Neural crest cell (in vitro differentiated cells): ENCODE results near the gene CHID1. TPM values are rescaled to one million over a fixed set of nuclear protein-coding genes. Genes with fewer than 3 reads are reported as not detected.

Source experiments
- DNase-seq: peaks from one replicate; pipeline ENCODE4 v3.0.0; 2021; ENCODE audit warnings: low read depth, mixed read lengths, low spot score
- H3K27ac Mint-ChIP-seq: one replicate; pipeline ENCODE4 v1.8.0; 2021; ENCODE audit warnings: mild to moderate bottlenecking, mixed read lengths; ENCODE audit not compliant: unreplicated experiment
- H3K27me3 Mint-ChIP-seq: 2 replicates; pipeline ENCODE4 v1.8.0; 2021; ENCODE audit warnings: low read depth, mild to moderate bottlenecking, mixed read lengths
- H3K36me3 Mint-ChIP-seq: 2 replicates; pipeline ENCODE4 v1.8.0; 2021; ENCODE audit warnings: low read depth, mild to moderate bottlenecking, mixed read lengths
- H3K4me1 Mint-ChIP-seq: 2 replicates; pipeline ENCODE4 v1.8.0; 2021; ENCODE audit warnings: mixed read lengths
- H3K4me3 Mint-ChIP-seq: one replicate; pipeline ENCODE4 v1.8.0; 2021; ENCODE audit warnings: mild to moderate bottlenecking, mixed read lengths
- H3K9me3 Mint-ChIP-seq: 2 replicates; pipeline ENCODE4 v1.8.0; 2021; ENCODE audit warnings: mixed read lengths
- CTCF ChIP-seq: fragments of 200-600 bp; sonication (generic); conservative IDR thresholded peaks from 2 replicates; pipeline ENCODE4 v1.5.0; 2021; ENCODE audit warnings: antibody characterized with exemption, mild to moderate bottlenecking
- long read RNA-seq: library from polyadenylated mRNA; unstranded; transcript quantifications from one replicate; pipeline ENCODE4 v2.0.0, GENCODE V29; 2020
- total RNA-seq: library from RNA; stranded (reverse); gene quantifications from 2 replicates; pipeline ENCODE4 v1.2.1, GENCODE V29; 2021

CHID1 gene
- 81.8 and 82.4 TPM in 2 replicates for total RNA-seq
- long read RNA-seq, transcript CHID1-203 (14 exons, 1,477 nt): minor isoform, 11 of 91 reads
- long read RNA-seq, transcript CHID1-202 (12 exons, 1,289 nt): minor isoform, 7 of 91 reads
- long read RNA-seq, transcript CHID1-201 (13 exons, 3,374 nt): major isoform, 49 of 91 reads
- long read RNA-seq, partial matches to known transcripts: 10 of 91 reads
- long read RNA-seq, other reads (novel, unspliced or antisense): 14 of 91 reads

- H3K36me3 Mint-ChIP-seq: no peaks in the 10 kb centered on the region
- DNase-seq: peak; percentile 78
- peaks cover 13% of the 10 kb centered on the region for H3K4me1 Mint-ChIP-seq
- H3K9me3 Mint-ChIP-seq: no peaks in the 10 kb centered on the region
- peak within 1 kb of the TSS; percentile 93 for H3K4me3 Mint-ChIP-seq
- TF ChIP-seq CTCF: no peak
- no peaks in the 10 kb centered on the region for H3K27me3 Mint-ChIP-seq
- peak within 1 kb of the TSS; percentile 59 for H3K27ac Mint-ChIP-seq
These were observed at the start of gene CHID1 for GRCh38 chr11:910589-911030. TSS of gene CHID1 (minus strand) at chr11:910810. CDS start at chr11:904816, 5,994 bp downstream.

GRCh38 chr11:959608-960007 lies 49.0 kb upstream of the CHID1 start:
- Mint-ChIP-seq H3K27me3 (no peaks in the 10 kb centered on the region), H3K9me3 (no peaks in the 10 kb centered on the region), H3K4me3 (no peak overlapping the region), H3K4me1 (peaks cover 29% of the 10 kb centered on the region), H3K27ac (no peak overlapping the region), H3K36me3 (peaks cover 20% of the 10 kb centered on the region)
- TF ChIP-seq CTCF: no peak
- DNase-seq: no peak

- Mint-ChIP-seq H3K36me3 (peaks cover 14% of the 10 kb centered on the region), H3K9me3 (no peaks in the 10 kb centered on the region), H3K4me1 (peaks cover 35% of the 10 kb centered on the region), H3K27me3 (no peaks in the 10 kb centered on the region), H3K27ac (peak overlapping the region; percentile 84), H3K4me3 (no peak overlapping the region)
- DNase-seq: no peak
- no peak for TF ChIP-seq CTCF
These were observed 48.4 kb upstream of the CHID1 start for GRCh38 chr11:959027-959426.

- Mint-ChIP-seq H3K4me1 (peaks cover 36% of the 10 kb centered on the region), H3K4me3 (no peak overlapping the region), H3K36me3 (peaks cover 7% of the 10 kb centered on the region), H3K27ac (no peak overlapping the region), H3K27me3 (no peaks in the 10 kb centered on the region), H3K9me3 (no peaks in the 10 kb centered on the region)
- no peak for TF ChIP-seq CTCF
- DNase-seq: no peak
These were observed 47.5 kb upstream of the CHID1 start for GRCh38 chr11:958101-958500.

GRCh38 chr11:957212-957920 lies 46.8 kb upstream of the CHID1 start:
- no peak for TF ChIP-seq CTCF
- Mint-ChIP-seq H3K4me3 (no peak overlapping the region), H3K27ac (peak overlapping the region; percentile 51), H3K9me3 (no peaks in the 10 kb centered on the region), H3K27me3 (no peaks in the 10 kb centered on the region), H3K4me1 (peaks cover 42% of the 10 kb centered on the region), H3K36me3 (peaks cover 4% of the 10 kb centered on the region)
- no peak for DNase-seq
